HG03280 (cell line): ENCODE results near the gene FEN1.

Experiments
- ATAC-seq: cut with Tn5 transposase; IDR thresholded peaks from one replicate; pipeline ENCODE4 v1.9.1; 2021; ENCODE audit warnings: mild to moderate bottlenecking, moderate library complexity; ENCODE audit not compliant: unreplicated experiment

The FEN1 gene, protein sequence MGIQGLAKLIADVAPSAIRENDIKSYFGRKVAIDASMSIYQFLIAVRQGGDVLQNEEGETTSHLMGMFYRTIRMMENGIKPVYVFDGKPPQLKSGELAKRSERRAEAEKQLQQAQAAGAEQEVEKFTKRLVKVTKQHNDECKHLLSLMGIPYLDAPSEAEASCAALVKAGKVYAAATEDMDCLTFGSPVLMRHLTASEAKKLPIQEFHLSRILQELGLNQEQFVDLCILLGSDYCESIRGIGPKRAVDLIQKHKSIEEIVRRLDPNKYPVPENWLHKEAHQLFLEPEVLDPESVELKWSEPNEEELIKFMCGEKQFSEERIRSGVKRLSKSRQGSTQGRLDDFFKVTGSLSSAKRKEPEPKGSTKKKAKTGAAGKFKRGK

DNA sequence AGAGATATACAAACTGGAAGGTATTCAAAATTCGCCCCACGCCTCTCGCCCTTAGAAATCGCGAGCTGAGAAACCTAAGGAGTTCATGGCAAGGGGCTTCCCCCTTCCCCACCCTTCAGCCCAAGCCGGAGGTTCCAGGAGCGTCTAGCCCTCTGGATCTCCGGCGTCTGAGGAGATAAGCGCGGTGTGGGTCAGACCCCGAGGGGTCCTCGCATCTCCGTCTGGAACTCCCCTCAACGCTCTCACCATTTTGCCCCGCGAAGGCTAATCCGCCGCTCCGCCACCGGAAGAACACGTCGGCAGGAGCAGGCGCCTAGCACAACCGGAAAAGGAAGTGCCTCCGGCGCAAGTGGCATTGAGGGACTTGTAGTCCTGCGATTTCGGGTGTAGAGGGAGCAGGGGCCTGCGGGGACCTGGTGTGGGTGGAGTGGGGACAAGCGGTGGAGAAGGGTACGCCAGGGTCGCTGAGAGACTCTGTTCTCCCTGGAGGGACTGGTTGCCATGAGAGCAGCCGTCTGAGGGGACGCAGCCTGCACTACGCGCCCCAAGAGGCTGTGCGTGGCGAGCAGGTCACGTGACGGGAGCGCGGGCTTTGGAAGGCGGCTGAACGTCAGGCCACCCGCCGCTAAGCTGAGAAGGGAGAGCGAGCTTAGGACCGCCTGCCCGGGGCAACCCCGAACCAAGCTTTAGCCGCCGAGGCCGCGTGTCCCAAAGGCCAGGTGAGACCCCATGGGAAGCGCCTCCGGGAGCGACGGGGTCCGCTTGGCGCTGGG, at the start of gene FEN1, which contains the start of gene TMEM258:
Gene FEN1 (plus strand): TSS at position 602 of the 773 bp plus-strand sequence. CDS start 2,451 bp downstream, outside the sequence.
Gene TMEM258 (minus strand): TSS at position 290 of the 773 bp plus-strand sequence. CDS start 41 bp downstream, at position 249.
- ATAC-seq, result peak; percentile 81

DNA sequence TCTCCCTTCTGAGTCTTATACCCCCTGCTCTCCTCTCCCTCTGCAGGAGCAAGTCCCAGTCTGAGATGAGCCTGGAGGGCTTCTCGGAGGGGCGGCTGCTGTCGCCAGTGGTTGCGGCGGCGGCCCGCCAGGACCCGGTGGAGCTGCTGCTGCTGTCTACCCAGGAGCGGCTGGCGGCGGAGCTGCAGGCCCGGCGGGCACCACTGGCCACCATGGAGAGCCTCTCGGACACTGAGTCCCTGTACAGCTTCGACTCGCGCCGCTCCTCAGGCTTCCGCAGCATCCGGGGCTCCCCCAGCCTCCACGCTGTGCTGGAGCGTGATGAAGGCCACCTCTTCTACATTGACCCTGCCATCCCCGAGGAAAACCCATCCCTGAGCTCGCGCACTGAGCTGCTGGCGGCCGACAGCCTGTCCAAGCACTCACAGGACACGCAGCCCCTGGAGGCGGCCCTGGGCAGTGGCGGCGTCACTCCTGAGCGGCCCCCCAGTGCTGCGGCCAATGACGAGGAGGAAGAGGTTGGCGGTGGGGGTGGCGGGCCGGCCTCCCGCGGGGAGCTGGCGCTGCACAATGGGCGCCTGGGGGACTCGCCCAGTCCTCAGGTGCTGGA, 49.1 kb upstream of the FEN1 start:
- ATAC-seq, result no peak

DNA sequence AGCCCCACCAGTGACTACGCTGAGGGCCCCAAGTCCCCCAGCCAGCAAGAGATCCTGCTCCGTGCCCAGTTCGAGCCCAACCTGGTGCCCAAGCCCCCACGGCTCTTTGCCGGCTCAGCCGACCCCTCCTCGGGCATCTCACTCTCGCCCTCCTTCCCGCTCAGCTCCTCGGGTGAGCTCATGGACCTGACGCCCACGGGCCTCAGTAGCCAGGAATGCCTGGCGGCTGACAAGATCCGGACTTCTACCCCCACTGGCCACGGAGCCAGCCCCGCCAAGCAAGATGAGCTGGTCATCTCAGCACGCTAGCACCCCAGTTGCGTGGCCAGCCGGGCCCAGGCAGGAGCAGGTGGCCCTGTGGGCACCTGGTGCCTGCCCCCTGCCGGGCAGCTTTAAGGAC, 48.5 kb upstream of the FEN1 start:
- ATAC-seq, result no peak

DNA sequence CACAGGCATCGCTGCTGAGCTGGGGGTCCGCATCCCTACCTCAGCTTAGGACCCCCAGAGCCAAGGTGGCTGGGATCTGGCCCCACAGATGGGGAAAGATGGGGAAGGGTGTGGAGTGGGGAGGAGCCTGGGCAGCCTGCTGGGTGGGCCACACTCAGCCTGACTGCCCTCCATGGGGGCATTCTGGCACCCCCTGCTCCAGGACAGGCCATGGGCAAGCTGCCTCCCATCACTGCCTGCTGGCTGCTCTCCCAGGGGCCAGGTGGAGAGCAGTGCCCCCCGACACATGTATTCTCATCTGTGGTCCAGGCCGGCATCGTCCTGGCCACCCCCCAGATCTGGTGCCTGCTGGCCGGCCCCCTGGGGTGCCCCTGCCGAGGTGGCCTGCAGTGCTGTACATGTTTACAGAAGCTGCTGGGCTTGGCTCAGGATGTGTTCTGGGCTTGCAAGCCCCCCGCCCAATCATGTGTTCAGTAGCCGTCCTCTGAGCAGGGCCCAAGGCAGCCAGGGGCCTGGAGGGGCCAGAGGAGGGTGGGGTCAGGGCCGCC, 48.0 kb upstream of the FEN1 start:
- ATAC-seq, result no peak

DNA sequence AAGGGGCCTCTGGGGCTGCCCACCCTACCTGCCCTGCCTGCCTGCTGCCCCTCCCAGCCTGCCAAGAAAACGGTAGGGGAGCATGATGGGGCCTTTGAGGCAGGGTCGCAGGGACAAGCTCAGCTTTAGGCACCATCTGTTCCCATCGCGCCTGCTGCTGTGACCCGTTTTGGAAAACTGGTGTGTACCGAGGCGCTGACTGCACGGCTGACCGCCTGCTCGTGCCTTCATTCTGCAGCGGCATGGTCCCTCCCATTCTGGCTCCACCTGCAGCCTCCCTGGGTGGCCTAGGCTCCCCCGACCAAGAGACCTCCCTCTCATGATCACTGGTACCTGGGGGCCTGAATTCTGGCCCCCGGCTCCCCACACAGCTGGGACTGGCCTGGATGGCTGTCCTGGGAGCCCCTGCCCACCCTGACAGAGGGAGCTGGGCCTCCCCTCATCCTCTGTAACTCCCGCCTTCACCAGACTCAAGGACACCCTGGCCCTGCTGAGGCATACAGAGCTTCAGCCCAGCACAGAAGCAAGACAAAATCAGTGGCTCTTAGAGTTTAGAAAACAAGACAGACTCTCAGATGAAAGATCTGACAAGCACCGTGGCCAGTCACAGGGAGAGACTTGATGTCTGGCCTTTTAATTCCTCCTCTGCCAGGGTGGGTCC, 46.8 kb upstream of the FEN1 start:
- no peak for ATAC-seq

DNA sequence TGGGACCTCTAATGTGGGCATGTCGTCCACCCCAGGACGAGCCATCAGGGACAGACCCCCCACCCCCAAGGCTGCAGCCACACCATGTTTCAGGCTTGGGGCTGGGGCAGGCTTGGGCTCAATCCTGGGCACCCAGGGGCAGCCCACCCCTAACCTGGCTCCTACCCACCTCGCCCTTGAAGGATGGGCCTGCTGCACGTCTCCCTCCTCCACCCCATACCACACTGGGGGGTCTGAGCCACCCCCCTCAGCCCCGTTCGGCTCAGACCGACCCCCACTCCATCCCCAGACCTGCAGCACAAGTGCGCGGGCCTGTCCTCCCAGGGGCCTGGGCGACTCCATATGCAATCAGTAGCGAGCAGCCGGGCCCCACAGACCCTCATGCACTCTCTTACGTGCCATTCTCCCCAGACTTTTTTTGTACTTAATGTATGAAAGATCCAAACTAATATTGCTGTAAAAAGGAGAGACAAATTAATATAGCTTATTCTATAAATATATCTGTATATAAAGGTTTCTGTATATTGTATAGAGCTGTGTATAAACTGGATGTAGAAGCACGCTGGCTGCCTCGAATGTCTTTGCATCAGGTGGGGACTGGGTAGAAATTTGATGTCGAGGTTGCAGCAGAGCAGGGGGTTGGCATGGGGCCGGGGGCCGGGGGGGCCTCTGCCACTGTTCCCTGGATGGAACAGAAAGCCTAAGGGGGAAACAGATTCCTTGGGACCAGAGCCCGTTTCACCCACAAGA, 46.1 kb upstream of the FEN1 start:
- no peak for ATAC-seq

DNA sequence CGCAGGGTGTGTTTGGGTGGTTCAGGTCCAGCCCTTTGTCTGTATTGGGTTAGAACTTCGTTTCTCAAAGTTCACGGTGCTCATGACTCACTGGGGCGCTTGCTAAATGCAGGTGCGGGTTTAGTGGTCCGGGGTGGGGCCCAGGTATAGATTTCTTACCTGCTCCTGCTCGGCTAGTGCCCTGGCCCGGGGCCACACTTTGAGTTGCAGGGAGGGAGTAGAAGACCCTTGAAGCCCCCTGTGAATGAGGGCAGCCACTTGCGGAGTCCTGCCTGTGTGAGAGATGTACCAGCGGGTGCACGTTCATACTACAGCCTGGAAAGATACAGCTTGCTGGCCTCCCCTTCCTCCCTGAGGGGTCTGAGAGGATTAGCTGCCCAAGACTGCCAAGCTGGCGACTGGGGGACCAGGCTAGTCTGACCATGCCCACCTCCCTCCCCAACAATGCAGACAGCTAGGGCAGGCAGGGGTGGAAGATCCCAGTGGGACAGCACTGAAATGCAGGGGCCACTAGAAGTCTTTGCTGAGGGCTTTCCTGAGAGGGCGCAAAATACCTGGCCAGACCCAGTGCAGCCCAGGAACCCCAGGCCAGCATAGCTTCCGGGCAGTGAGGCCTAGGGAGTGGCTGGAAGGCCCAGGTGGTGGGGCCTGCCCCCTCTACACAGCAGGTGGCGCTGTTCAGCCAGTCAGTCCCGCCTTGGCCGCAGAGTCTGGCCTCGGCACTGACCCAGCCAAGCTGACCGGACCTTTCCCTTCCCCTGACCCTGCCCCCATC, 45.3 kb upstream of the FEN1 start:
- peak; percentile 50 for ATAC-seq

DNA sequence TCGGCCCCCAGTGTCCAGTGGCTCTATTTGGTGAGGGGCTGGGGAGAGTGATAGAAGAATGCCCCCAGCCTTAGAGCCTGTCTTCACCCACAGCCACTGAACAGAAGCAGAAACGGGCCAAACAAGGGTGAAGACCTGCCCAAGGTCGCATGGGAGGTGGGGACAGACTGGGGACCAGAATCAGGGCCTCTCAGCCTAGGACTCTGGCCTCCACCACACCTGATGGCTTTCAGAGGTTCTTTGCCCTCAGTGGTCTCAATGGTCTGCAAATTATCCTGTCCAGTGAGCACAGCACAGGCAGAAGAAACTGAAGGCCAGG, 44.8 kb upstream of the FEN1 start:
- no peak for ATAC-seq

DNA sequence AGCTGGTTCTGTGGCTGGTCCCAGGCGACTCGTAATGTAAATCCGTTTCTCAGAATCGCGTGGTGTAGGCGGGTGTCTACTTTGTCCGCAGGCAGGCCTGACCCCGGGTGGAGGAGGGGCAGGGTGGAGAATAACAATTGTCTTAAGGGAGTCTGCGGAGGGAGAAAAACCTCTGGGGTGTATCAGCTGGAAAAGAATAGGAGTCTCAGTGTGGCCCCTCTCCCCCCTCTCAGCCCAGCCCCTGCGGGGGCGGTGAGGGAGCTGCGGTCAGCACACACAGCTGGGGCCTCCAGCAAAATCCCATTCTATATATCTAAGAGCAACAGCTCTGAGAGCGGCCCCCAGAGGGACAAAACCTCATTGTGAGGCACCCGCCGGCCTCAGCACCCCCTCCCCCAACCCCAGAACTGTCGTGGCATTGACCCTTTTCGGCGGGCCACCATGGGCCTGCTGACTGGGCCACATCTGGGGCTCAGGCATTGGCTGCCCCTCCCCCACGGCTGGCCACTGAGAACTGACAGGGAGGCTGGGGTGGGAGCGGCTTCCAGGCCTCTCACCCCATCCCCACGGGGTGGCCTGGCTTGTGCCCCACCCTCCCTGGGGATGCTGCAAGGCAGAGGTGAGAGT, 43.0 kb upstream of the FEN1 start:
- no peak for ATAC-seq

DNA sequence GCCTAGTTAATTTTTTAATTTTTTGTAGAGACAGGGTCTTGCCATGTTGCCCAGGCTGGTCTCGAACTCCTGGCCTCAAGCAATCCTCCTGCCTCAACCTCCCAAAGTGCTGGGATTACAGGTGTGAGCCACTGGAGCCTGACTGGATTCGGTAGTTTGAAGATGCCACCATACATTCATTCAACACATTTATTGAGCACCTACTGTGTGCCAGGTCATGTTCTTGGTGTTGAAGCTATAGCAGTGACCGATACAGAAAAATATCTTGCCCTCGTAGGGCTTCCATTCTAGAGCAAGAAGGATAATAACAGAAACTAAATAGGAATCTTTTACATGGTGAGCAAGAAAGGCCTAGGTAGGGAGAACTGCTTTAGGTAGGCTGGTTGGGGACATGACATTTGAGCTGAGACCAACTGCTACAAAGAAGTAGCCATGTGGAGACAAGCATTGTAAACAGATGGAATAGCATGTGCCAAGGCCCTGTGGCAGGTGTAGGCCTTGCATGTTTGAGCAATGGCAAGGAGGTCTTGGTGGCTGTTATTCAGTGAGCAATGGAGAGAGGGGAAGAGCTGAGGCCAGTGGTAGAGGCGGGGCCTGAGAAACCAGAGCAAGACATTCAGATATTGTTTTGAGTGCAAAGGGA, 42.0 kb upstream of the FEN1 start:
- no peak for ATAC-seq

DNA sequence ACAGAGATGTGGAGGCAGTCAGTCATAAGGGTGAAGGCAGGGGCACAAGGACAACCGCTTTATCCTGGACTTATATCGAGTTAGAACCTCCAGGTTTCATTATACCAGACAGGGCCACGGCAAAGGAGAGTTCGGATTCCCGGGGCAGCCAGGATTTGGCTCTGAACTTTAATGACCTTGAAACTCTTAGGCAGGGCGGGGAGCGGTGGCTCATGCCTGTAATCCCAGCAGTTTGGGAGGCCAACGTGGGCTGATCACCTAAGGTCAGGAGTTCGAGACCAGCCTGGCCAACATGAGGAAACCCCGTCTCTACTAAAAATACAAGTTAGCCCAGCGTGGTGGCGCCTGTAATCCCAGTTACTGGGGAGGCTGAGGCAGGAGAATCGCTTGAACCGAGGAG, 41.3 kb upstream of the FEN1 start:
- ATAC-seq, result no peak

DNA sequence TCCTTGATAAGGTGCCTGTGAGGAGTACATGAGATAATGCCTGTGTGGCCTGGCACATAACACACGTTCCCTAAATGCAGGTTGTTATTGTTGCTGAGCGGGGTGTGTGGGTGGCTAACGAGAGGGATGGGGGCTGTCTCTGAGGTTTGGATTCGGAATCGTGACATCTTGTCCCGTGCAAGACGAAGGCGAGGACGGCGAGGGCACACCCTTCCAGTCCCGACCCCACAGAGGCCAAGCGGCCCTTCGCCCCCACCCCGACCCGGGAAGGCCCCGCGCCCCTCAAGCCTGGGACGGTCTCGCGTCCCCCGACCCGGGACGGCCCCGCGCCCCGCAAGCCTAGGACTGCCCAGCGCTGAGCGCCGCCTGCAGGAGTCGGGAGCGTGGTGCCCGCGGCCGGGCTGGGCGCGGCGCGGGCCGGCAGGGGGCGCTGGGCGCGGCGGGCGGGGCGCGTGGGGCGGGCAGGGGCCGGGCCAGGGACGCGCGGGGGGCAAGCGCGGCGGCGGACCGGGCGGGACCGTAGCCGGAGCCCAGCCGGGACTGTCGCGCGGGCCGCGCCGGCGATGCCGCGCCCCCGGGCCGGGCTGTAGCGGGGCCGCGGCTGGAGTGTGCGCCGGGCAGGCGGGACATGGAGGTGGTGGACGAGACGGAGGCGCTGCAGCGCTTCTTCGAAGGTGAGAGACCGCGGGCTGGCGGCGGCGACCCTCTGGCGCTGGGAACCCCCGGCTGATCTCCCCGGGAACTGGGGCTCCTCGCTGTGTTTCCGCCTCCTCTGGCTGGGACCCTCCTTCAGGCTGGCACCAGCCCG, 40.4 kb upstream of the FEN1 start, which contains the start of gene MYRF:
Gene MYRF (plus strand): TSS at position 520 of the 808 bp plus-strand sequence. CDS start 109 bp downstream, at position 629.
- no peak for ATAC-seq

DNA sequence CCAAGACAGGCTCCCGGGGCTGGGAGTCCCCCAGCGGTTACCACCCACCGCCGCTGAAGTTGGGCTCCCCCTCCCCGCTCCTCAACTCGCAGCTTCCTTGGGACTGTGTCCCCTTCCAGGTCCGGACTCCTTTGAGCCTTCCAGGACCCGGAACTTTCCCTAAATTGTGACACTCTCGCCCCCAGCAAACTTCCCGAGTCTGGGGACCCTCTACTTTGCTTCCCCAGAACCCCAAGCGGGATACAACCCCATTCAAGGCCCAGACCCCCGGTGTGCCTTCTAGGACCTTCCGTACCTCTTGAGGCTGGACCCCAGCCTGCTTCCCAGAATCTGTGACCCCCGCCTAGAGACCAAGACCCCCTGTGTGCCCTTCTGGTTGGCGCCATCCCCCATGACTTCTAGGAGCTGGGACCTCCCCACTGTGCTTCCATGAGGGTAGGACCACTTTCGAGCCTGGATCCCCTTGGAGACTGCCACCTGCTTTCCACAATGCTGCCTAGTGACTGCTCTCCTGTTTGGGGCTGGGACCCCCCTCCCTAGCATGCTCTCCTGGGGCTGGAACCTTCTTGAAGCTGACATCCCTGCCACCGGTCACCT, 39.7 kb upstream of the FEN1 start:
- no peak for ATAC-seq

DNA sequence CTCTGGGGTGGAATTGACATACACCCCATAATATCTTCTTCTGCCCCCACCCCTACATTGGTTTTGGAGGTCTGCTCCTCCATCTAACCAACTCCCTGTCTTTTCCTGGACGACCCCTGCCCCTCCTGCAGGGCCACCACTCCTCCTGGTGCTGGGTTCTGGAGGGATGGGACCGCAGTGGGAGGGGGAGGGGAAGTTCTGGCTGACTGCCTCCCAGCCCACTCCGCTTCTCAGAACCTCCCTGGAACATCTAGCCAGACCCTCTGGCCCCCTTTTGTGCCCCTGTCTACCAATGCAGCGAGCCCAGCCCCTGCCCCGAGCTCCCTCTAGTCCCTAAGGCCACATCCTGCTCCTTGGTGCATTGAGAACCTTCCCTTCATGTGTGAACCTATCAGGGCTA, 39.0 kb upstream of the FEN1 start:
- no peak for ATAC-seq

DNA sequence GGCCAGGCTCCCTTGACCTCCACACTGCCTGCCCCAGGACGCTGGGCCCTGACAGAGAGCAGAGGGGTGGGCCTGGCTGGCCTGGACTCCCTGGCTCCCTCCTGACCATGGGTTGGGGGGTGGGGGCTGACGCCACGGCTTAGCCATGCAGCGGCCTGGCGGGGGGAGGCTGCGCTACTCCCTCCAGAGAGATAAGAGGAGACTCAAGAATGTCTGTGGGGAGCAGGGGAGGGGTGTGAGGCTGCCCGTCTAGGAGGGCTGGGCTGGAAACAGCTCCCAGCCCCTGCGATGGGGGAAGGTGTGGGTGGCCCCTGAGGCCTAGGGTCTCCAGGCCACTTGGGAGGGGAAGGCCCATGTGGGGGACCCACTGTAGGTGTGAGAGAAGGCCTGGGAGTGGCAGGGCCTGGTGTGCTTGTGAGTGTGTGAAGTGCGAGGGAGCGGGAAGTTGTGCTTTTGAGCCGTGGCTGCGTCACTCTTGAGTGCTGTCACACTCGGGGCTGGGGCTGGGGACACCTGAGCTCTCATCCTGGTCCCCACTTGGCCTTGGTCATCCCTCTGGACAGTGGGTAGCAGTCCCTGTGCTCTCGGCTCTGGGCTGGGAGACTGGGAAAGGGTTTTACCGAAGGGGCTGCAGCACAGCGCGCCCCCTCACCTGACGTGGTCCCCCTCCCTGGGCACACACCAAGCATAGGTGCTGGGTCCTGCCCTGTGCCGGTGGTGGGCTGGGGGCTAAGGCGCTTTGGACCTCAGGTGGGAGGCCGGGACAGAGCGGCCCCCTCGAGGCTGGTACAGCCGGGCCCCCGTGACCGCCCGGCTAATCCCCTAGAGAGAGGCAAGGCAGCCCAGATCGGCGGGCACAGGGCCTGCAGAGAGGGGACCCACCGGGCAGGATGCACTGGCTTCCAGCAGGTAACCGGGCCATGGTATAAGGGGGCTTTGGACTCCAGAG, 37.9 kb upstream of the FEN1 start:
- ATAC-seq, result no peak

DNA sequence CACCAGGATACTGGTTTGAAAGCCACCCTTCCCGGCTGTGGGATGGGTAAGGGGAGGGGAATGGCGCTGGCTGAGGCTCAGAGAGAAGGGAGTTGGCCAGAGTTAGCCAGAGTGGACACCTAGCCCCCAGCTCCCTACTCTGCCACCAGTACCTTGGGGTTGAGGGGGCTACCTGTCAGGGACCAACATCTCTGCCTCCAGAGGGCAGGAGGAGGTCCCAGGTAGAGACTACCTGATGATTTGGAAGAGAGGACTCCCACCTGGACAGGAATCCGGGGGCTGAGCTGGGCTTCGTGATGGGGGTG, 36.6 kb upstream of the FEN1 start:
- ATAC-seq, result no peak
